ENCODE results near the gene DPH5. TPM values are rescaled to one million over a fixed set of nuclear protein-coding genes. Genes with fewer than 3 reads are reported as not detected.
A peak's percentile ranks its signal among the peaks of the same experiment; 100 is the strongest.
"Not testable (repeated sequence)": the region's sequence is repeated elsewhere in the genome, so short reads cannot be mapped to it uniquely, and the experiment has no call there.

DPH5 gene
- total RNA-seq, 1 donor from 2014 or later = 36.9 TPM

- DNase-seq = no peak
- intact Hi-C loops (cut with micrococcal nuclease) = no loop called here
- ATAC-seq = no peak
Observed at GRCh38 chr1:101037316-101037715, 11.7 kb upstream of the DPH5 start.

- DNase-seq = no peak
- intact Hi-C loops (cut with micrococcal nuclease) = no loop called here
- ATAC-seq = no peak
Observed at GRCh38 chr1:101033017-101033416, 7.4 kb upstream of the DPH5 start.

- intact Hi-C loops (cut with micrococcal nuclease); ATAC-seq; DNase-seq: not testable (repeated sequence)
Observed at GRCh38 chr1:101032129-101032528, 6.5 kb upstream of the DPH5 start.

- intact Hi-C loops (cut with micrococcal nuclease) = no loop called here
- ATAC-seq (no peak), DNase-seq (no peak)
Observed at GRCh38 chr1:101030881-101031280, 5.3 kb upstream of the DPH5 start.

- ATAC-seq (no peak), DNase-seq (no peak)
- intact Hi-C loops (cut with micrococcal nuclease) = no loop called here
Observed at GRCh38 chr1:101029184-101029583, 3.6 kb upstream of the DPH5 start.

GRCh38 chr1:101028466-101028865 is 2.9 kb upstream of the DPH5 start:
- ATAC-seq = no peak
- DNase-seq = no peak
- intact Hi-C loops (cut with micrococcal nuclease) = no loop called here

- DNase-seq (no peak), ATAC-seq (no peak)
- intact Hi-C loops (cut with micrococcal nuclease) = no loop called here
Observed at GRCh38 chr1:101027194-101027772, 1.7 kb upstream of the DPH5 start.

- intact Hi-C loops (cut with micrococcal nuclease) = no loop called here
- ATAC-seq (no peak), DNase-seq (no peak)
Observed at GRCh38 chr1:101026430-101026788, 825 bp upstream of the DPH5 start.

- ATAC-seq (peak; percentile 64), DNase-seq (no peak)
- intact Hi-C loops (cut with micrococcal nuclease) = no loop called here
Observed at GRCh38 chr1:101025283-101025656, 314 bp downstream of the DPH5 start.

GRCh38 chr1:101022294-101022693 is 3.3 kb downstream of the DPH5 start:
- ATAC-seq (no peak), DNase-seq (no peak)
- intact Hi-C loops (cut with micrococcal nuclease) = no loop called here

GRCh38 chr1:101017448-101017847 is 8.1 kb downstream of the DPH5 start:
- no peak for DNase-seq
- intact Hi-C loops (cut with micrococcal nuclease) = no loop called here
- ATAC-seq = no peak

- ATAC-seq (no peak), DNase-seq (no peak)
- intact Hi-C loops (cut with micrococcal nuclease) = no loop called here
Observed at GRCh38 chr1:101013776-101014175, 11.8 kb downstream of the DPH5 start.

- intact Hi-C loops (cut with micrococcal nuclease) = no loop called here
- ATAC-seq (no peak), DNase-seq (no peak)
Observed at GRCh38 chr1:101008229-101008834, 17.3 kb downstream of the DPH5 start.

- ATAC-seq = no peak
- intact Hi-C loops (cut with micrococcal nuclease) = no loop called here
- DNase-seq = no peak
Observed at GRCh38 chr1:101006553-101006952, 19.0 kb downstream of the DPH5 start.

- ATAC-seq (no peak), DNase-seq (no peak)
- intact Hi-C loops (cut with micrococcal nuclease) = no loop called here
Observed at GRCh38 chr1:101005871-101006270, 19.7 kb downstream of the DPH5 start.

- DNase-seq (no peak), ATAC-seq (no peak)
- intact Hi-C loops (cut with micrococcal nuclease) = no loop called here
Observed at GRCh38 chr1:101005183-101005582, 20.4 kb downstream of the DPH5 start.

- intact Hi-C loops (cut with micrococcal nuclease) = no loop called here
- no peak for DNase-seq
- ATAC-seq = no peak
Observed at GRCh38 chr1:101004670-101005069, 20.9 kb downstream of the DPH5 start.

- no peak for DNase-seq
- ATAC-seq = no peak
- intact Hi-C loops (cut with micrococcal nuclease) = no loop called here
Observed at GRCh38 chr1:101004061-101004460, 21.5 kb downstream of the DPH5 start.

- ATAC-seq = peak; percentile 60
- intact Hi-C loops (cut with micrococcal nuclease) = no loop called here
- no peak for DNase-seq
Observed at GRCh38 chr1:101003012-101003650, 22.5 kb downstream of the DPH5 start.

- ATAC-seq = peak; percentile 41
- DNase-seq = no peak
- intact Hi-C loops (cut with micrococcal nuclease) = no loop called here
Observed at GRCh38 chr1:101002551-101002950, 23.0 kb downstream of the DPH5 start.

Measured in left ventricle myocardium superior (tissue), 1 donor.